Transverse colon (tissue), 4 donors: Measurements from ENCODE around the gene GFAP. TPM values are rescaled to one million over a fixed set of nuclear protein-coding genes. Genes with fewer than 3 reads are reported as not detected.

Experiments used
- DNase-seq: peaks from one replicate; pipeline ENCODE4 v3.0.0-alpha.2; 2019
- H3K27ac ChIP-seq, 4 donors: fragments of 200-600 bp; sonication (generic); 2 replicates each; pipeline ENCODE4 v1.5.1; 2016 to 2018; ENCODE audit warnings: inconsistent platforms in 4 of 4
- H3K27me3 ChIP-seq: fragments of 200-600 bp; sonication (generic); 2 replicates; pipeline ENCODE4 v1.5.1; 2017; ENCODE audit warnings: inconsistent platforms
- H3K36me3 ChIP-seq, 4 donors: fragments of 200-600 bp; sonication (generic); 2 replicates each; pipeline ENCODE4 v1.5.1; 2017 to 2019; ENCODE audit warnings: inconsistent platforms in 4 of 4
- H3K4me1 ChIP-seq, 4 donors: fragments of 200-600 bp; sonication (generic); 2 replicates each; pipeline ENCODE4 v1.5.1; 2017 to 2020; ENCODE audit warnings: inconsistent platforms in 4 of 4
- H3K4me3 ChIP-seq, 4 donors: fragments of 200-600 bp; sonication (generic); 1 replicate in 1 of 4; 2 replicates in 3 of 4; pipeline versions ENCODE4 v1.5.1 to v1.6.1; 2017 to 2019; ENCODE audit warnings: inconsistent platforms in 4 of 4
- H3K9me3 ChIP-seq, 2 donors: fragments of 200-600 bp; sonication (generic); 2 replicates each; pipeline ENCODE4 v1.5.1; 2017 to 2019; ENCODE audit warnings: inconsistent platforms in 2 of 2
- EP300 ChIP-seq: sonication (generic); formaldehyde crosslinking; IDR thresholded peaks from one replicate; pipeline ENCODE4 v1.6.1; 2017; ENCODE audit warnings: antibody characterized with exemption, low read depth
- POLR2A ChIP-seq: fragments of 450-650 bp; IDR thresholded peaks from one replicate; pipeline ENCODE4 v1.6.1; 2016; ENCODE audit warnings: antibody characterized with exemption, mild to moderate bottlenecking, moderate library complexity
- POLR2AphosphoS5 ChIP-seq, 3 donors: sonication (generic); formaldehyde crosslinking; IDR thresholded peaks; one replicate each; pipeline ENCODE4 v1.6.1; 2016; ENCODE audit warnings: antibody characterized with exemption in 3 of 3
- WGBS, 2 donors: methylation state at CpG; one replicate each; pipeline ENCODE4 v1.1.5; 2018; ENCODE audit warnings: low coverage in 1 of 2; 5-methylcytosine and 5-hydroxymethylcytosine counted together
- in situ Hi-C, 4 donors: fragments of 200-750 bp; cut with MboI; loops; one replicate each; pipeline versions ENCODE4 v1.15.0 to v1.15.1; 2017; ENCODE audit warnings: low sequenced_read_pairs in 3 of 4, low pct_ligation_motif_present in 1 of 4, low pct_unique_long_range_greater_than_20kb in 1 of 4
- intact Hi-C: fragments of 100-400 bp; cut with DNase I; formaldehyde crosslinking; loops from one replicate; pipeline ENCODE4 v1.15.1; 2023; ENCODE audit warnings: low total_unique reads
- total RNA-seq, 4 donors: library from RNA; depleted of rRNA; stranded (reverse); fragments of >200 nt; gene quantifications; one replicate each; pipeline ENCODE4 v1.1.0, GENCODE V29; 2016
- TF ChIP-seq, protein P1 (sequence below), 5 experiments: fragments of 200-600 bp in 3 of 5; fragments of 450-650 bp in 2 of 5; sonication (generic) in 3 of 5; IDR thresholded peaks; 1 replicate in 2 of 5; 2 replicates in 3 of 5; pipeline ENCODE4 v1.5.1; 2016 to 2017; ENCODE audit warnings: antibody characterized with exemption in 5 of 5, inconsistent platforms in 3 of 5, mild to moderate bottlenecking in 2 of 5, moderate library complexity in 1 of 5

Gene GFAP
- total RNA-seq, 4 donors from 2014 or later = 0.68 TPM; not detected in 3

- DNase-seq = no peak
- 83 to 97% methylated on average over 8 to 10 of the region's 10 CpGs for WGBS, 2 donors
- TF ChIP-seq EP300 (no peak), POLR2A (no peak), POLR2AphosphoS5 (IDR thresholded peaks at IDR 0.05) (no peak)
- TF ChIP-seq, protein P1, sequence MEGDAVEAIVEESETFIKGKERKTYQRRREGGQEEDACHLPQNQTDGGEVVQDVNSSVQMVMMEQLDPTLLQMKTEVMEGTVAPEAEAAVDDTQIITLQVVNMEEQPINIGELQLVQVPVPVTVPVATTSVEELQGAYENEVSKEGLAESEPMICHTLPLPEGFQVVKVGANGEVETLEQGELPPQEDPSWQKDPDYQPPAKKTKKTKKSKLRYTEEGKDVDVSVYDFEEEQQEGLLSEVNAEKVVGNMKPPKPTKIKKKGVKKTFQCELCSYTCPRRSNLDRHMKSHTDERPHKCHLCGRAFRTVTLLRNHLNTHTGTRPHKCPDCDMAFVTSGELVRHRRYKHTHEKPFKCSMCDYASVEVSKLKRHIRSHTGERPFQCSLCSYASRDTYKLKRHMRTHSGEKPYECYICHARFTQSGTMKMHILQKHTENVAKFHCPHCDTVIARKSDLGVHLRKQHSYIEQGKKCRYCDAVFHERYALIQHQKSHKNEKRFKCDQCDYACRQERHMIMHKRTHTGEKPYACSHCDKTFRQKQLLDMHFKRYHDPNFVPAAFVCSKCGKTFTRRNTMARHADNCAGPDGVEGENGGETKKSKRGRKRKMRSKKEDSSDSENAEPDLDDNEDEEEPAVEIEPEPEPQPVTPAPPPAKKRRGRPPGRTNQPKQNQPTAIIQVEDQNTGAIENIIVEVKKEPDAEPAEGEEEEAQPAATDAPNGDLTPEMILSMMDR (IDR thresholded peaks at IDR 0.05) = no peak
- in situ Hi-C loops = no loop called here
- H3K4me1 ChIP-seq = peaks cover 9 to 22% (median 16%) of the 10 kb centered on the region in 4 donors
- H3K27ac ChIP-seq = no peak overlapping the region
- H3K36me3 ChIP-seq = no peaks in the 10 kb centered on the region
- intact Hi-C loops = no loop called here
- H3K9me3 ChIP-seq = no peaks in the 10 kb centered on the region
- H3K4me3 ChIP-seq = no peak overlapping the region
- peaks cover 21% of the 10 kb centered on the region for H3K27me3 ChIP-seq
Measured at GRCh38 chr17:44908761-44909326, 6.5 kb downstream of the GFAP start.

DNA sequence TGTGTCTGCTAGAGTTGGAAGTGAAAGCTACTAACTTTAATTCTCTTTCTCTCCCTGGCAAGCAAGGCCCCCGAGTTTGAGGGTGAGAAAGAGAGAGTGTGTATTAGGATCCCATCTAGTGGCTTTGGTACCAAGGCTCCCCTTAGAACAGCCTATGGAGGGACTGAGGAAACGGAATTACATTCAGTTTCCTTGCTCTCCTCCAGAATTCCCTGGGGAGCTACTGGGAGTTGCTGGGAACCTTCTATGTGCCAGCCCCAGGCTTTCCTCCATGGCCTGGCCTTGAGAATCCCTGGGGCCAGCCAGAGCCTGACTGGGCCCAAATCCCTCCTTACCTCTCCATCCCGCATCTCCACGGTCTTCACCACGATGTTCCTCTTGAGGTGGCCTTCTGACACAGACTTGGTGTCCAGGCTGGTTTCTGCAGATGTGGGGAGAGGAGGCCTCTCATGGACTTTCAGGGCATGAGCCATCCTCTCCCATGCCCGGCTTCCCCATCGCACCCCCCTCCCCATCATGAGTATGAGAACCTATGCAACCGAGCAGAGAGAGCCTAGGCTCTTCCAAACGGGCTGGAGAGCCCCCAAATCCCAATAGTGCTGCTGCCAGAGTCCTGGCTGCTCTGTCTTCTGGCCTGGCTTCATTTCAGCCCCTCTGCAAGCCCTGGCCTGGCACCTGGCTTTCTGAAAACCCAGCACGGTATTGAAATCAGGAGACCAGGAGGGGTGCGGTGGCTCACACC lies 7.4 kb downstream of the GFAP start:
- TF ChIP-seq POLR2A (no peak), POLR2AphosphoS5 (IDR thresholded peaks at IDR 0.05) (no peak), EP300 (no peak)
- TF ChIP-seq, protein P1 (IDR thresholded peaks at IDR 0.05) = no peak
- Histone ChIP-seq H3K4me1 (peaks cover 9 to 22% (median 16%) of the 10 kb centered on the region in 4 donors), H3K27ac (no peak overlapping the region), H3K9me3 (no peaks in the 10 kb centered on the region), H3K36me3 (no peaks in the 10 kb centered on the region), H3K4me3 (no peak overlapping the region), H3K27me3 (peaks cover 17% of the 10 kb centered on the region)
- no peak for DNase-seq
- in situ Hi-C loops (no loop called here), intact Hi-C loops (no loop called here)
- WGBS, 2 donors = 76% methylated on average over 11 of the region's 11 CpGs; no CpG with 5 or more reads in 1 of the 2 donors

DNA sequence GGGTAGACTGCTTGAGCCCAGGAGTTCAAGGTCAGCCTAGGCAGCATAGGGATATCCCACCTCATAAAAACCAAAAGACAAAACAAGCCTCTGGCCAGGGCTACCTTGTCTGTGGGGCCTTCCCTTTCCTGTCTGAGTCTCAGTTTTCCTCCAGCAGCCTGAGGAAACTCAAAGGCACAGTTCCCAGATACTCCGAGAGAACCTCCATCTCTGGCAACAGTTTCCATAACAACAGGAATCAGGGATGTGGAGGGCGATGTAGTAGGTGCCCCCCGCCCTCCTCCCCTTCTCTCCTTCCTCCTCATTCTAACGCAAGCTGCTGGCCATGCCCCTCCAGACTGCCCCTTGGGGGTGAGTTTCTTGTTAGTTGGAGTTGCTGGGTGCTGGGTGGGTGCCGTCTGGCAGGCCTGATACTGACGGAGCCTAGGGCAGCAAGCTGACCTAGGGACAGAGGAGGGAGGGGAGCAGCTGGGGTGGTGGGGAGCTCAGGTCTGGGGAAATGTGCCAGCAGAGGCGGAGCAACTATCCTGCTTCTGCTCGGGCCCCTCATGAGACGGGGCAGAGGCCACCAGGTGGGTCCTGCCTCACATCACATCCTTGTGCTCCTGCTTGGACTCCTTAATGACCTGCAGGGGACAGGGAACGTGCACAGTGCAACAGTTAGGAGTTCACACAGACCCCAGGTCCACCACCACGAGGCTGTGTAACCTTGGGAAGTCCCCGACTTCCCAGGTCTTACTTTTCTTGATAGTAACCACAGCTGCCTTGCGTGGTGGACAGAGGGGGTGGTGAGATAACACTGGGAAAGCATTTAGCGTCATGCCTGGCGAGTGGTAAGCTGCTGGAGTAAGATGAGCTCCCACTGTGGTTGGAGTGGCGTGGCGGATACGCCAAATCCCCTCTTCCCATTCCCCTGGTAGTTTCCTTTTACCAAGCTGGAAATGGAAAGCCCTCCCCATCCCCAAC lies 8.3 kb downstream of the GFAP start:
- Histone ChIP-seq H3K9me3 (no peaks in the 10 kb centered on the region), H3K27me3 (peaks cover 8% of the 10 kb centered on the region), H3K4me3 (no peak overlapping the region), H3K4me1 (peaks cover 9 to 22% (median 16%) of the 10 kb centered on the region in 4 donors), H3K27ac (no peak overlapping the region), H3K36me3 (no peaks in the 10 kb centered on the region)
- in situ Hi-C loops = no loop called here
- intact Hi-C loops = no loop called here
- TF ChIP-seq POLR2A = no peak
- TF ChIP-seq EP300 = no peak
- no peak for TF ChIP-seq POLR2AphosphoS5 (IDR thresholded peaks at IDR 0.05)
- TF ChIP-seq, protein P1 (IDR thresholded peaks at IDR 0.05) = no peak
- DNase-seq = no peak
- WGBS, 2 donors = 86% methylated on average over 18 of the region's 18 CpGs; no CpG with 5 or more reads in 1 of the 2 donors
